Gastroesophageal sphincter (tissue), 3 donors: ENCODE results near the gene VPS36.
"Not testable (repeated sequence)": the region's sequence is repeated elsewhere in the genome, so short reads cannot be mapped to it uniquely, and the experiment has no call there.

Experiments used
- CTCF ChIP-seq, 4 experiments: fragments of 200-600 bp in 2 of 4; fragments of 450-650 bp in 2 of 4; sonication (generic) in 1 of 4; IDR thresholded peaks; one replicate each; pipeline ENCODE4 v1.5.1; 2017 to 2019; ENCODE audit warnings: antibody characterized with exemption in 4 of 4, mild to moderate bottlenecking in 2 of 4, moderate library complexity in 2 of 4
- POLR2A ChIP-seq, 2 donors: fragments of 450-650 bp; IDR thresholded peaks; one replicate each; pipeline ENCODE4 v1.6.1; 2017; ENCODE audit warnings: antibody characterized with exemption in 2 of 2, mild to moderate bottlenecking in 2 of 2, moderate library complexity in 1 of 2
- POLR2AphosphoS5 ChIP-seq: sonication (generic); formaldehyde crosslinking; IDR thresholded peaks from one replicate; pipeline ENCODE4 v1.6.1; 2017; ENCODE audit warnings: antibody characterized with exemption

GRCh38 chr13:52491015-52491414 lies 40.6 kb upstream of the VPS36 start:
- TF ChIP-seq POLR2A (IDR thresholded peaks at IDR 0.05); CTCF (IDR thresholded peaks at IDR 0.05); POLR2AphosphoS5: not testable (repeated sequence)
